Measurements from ENCODE around the gene FAM168A. TPM values are rescaled to one million over a fixed set of nuclear protein-coding genes. Genes with fewer than 3 reads are reported as not detected.

The FAM168A gene
- total and polyA plus RNA-seq, 2 donors (not counting 1 experiment from before 2014, with no cell fraction given): 16.3 to 23.8 TPM

GRCh38 chr11:73353422-73353821 lies 244.5 kb downstream of the FAM168A start:
- H3K4me2 ChIP-seq (ENCODE audit: extremely low read depth, insufficient read depth, low read length): no peak overlapping the region
- H3K36me3 ChIP-seq (ENCODE audit: control insufficient read depth, insufficient read depth, low read length): peaks cover 36% of the 10 kb centered on the region

GRCh38 chr11:73350908-73351636 lies 246.8 kb downstream of the FAM168A start:
- Histone ChIP-seq H3K4me1 (ENCODE audit: control insufficient read depth, extremely low read depth, insufficient read depth, low read length) (peaks cover 14% of the 10 kb centered on the region), H3K9me3 (ENCODE audit: control insufficient read depth, insufficient read depth, low read depth, low read length) (no peaks in the 10 kb centered on the region), H3K4me3 (replicated peaks in 1 of 4; ENCODE audit: control extremely low read depth in 1 of 4, insufficient read depth in 1 of 4, low read depth in 3 of 4, low read length in 4 of 4) (no peak overlapping the region), H3K27ac (ENCODE audit: insufficient read depth, low read length) (peak overlapping the region; percentile 69), H3K36me3 (ENCODE audit: control insufficient read depth, insufficient read depth, low read length) (peaks cover 34% of the 10 kb centered on the region), H3K4me2 (ENCODE audit: extremely low read depth, insufficient read depth, low read length) (peak overlapping the region; percentile 20), H4K20me1 (ENCODE audit: control insufficient read depth, extremely low read depth, insufficient read depth, low read length) (no peaks in the 10 kb centered on the region), H3K79me2 (ENCODE audit: control insufficient read depth, insufficient read depth, low read length) (peaks cover 20% of the 10 kb centered on the region), H3K27me3 (ENCODE audit: control insufficient read depth, insufficient read depth, low read length) (no peaks in the 10 kb centered on the region), H2AFZ (ENCODE audit: low read length) (no peak overlapping the region), H3K9ac (ENCODE audit: insufficient read depth, low read length) (no peak overlapping the region)
- no peak for TF ChIP-seq EZH2 (IDR thresholded peaks at IDR 0.05; ENCODE audit: low read length, missing control alignments)
- peak; percentile 94 to 98 for TF ChIP-seq CTCF (conservative IDR thresholded peaks at IDR 0.05 in 1 of 2, IDR thresholded peaks at IDR 0.05 in 1 of 2; ENCODE audit: low read depth in 1 of 2, low read length in 2 of 2)
- DNase-seq (ENCODE audit: low read depth in 2 of 2): peak; percentile 57 to 88

More at GRCh38 chr11:73353422-73353821, 244.5 kb downstream of the FAM168A start:
- no peak overlapping the region for H3K27ac ChIP-seq (ENCODE audit: insufficient read depth, low read length)
- no peaks in the 10 kb centered on the region for H4K20me1 ChIP-seq (ENCODE audit: control insufficient read depth, extremely low read depth, insufficient read depth, low read length)
- peaks cover 4% of the 10 kb centered on the region for H3K79me2 ChIP-seq (ENCODE audit: control insufficient read depth, insufficient read depth, low read length)
- TF ChIP-seq EZH2 (IDR thresholded peaks at IDR 0.05; ENCODE audit: low read length, missing control alignments) (no peak), CTCF (conservative IDR thresholded peaks at IDR 0.05 in 1 of 2, IDR thresholded peaks at IDR 0.05 in 1 of 2; ENCODE audit: low read depth in 1 of 2, low read length in 2 of 2) (no peak)
- no peak overlapping the region for H2AFZ ChIP-seq (ENCODE audit: low read length)
- H3K27me3 ChIP-seq (ENCODE audit: control insufficient read depth, insufficient read depth, low read length): no peaks in the 10 kb centered on the region
- no peaks in the 10 kb centered on the region for H3K9me3 ChIP-seq (ENCODE audit: control insufficient read depth, insufficient read depth, low read depth, low read length)
- DNase-seq (ENCODE audit: low read depth in 2 of 2): no peak
- H3K4me3 ChIP-seq (replicated peaks in 1 of 4; ENCODE audit: control extremely low read depth in 1 of 4, insufficient read depth in 1 of 4, low read depth in 3 of 4, low read length in 4 of 4): no peak overlapping the region
- no peak overlapping the region for H3K9ac ChIP-seq (ENCODE audit: insufficient read depth, low read length)
- H3K4me1 ChIP-seq (ENCODE audit: control insufficient read depth, extremely low read depth, insufficient read depth, low read length): peaks cover 26% of the 10 kb centered on the region

Other genes starting within 250 kb of the FAM168A start
- gene RELT, start 221.7 kb downstream of the FAM168A start, total RNA-seq: 0.33 and 0.77 TPM in 2 replicates
- 0.70 and 1.0 TPM in 2 replicates for gene RELT, start 221.7 kb downstream of the FAM168A start, polyA plus RNA-seq
- 0.77 and 2.5 TPM in 2 replicates for gene PLEKHB1, start 48.5 kb upstream of the FAM168A start, total RNA-seq
- gene PLEKHB1, start 48.5 kb upstream of the FAM168A start, polyA plus RNA-seq: 0.37 and 0.41 TPM in 2 replicates
- 74.2 and 103 TPM in 2 replicates for gene RAB6A, start 163.0 kb upstream of the FAM168A start, total RNA-seq
- gene RAB6A, start 163.0 kb upstream of the FAM168A start, polyA plus RNA-seq: 182 and 255 TPM in 2 replicates
- 25.4 and 32.9 TPM in 2 replicates for gene MRPL48, start 189.8 kb upstream of the FAM168A start, total RNA-seq
- 46.2 and 46.3 TPM in 2 replicates for gene MRPL48, start 189.8 kb upstream of the FAM168A start, polyA plus RNA-seq